HCT116 (cell line): ENCODE measurements around the gene CD200.

Experiments used
- EGR1 ChIP-seq: IDR thresholded peaks from 2 replicates; pipeline ENCODE4 v1.6.1; 2012; ENCODE audit warnings: low read depth
- EZH2 ChIP-seq: fragments of 200-600 bp; sonication (generic); IDR thresholded peaks from 2 replicates; pipeline ENCODE4 v1.6.1; 2017; ENCODE audit warnings: antibody characterized with exemption, mixed run types
- EZH2phosphoT487 ChIP-seq: fragments of 200-600 bp; IDR thresholded peaks from 2 replicates; pipeline ENCODE4 v1.6.1; 2018; ENCODE audit warnings: antibody characterized with exemption, borderline replicate concordance
- JUND ChIP-seq: IDR thresholded peaks from 2 replicates; pipeline ENCODE4 v1.6.1; 2012
- POLR2A ChIP-seq: IDR thresholded peaks from 2 replicates; pipeline ENCODE4 v1.7.0; 2011; ENCODE audit warnings: borderline replicate concordance; ENCODE audit not compliant: insufficient read depth, insufficient read length; ENCODE audit errors: extremely low read depth
- POLR2AphosphoS5 ChIP-seq: IDR thresholded peaks from 2 replicates; pipeline ENCODE4 v1.6.1; 2011; ENCODE audit warnings: mild to moderate bottlenecking, low read depth, low read length, moderate library complexity
- RAD21 ChIP-seq: IDR thresholded peaks from 2 replicates; pipeline ENCODE4 v1.6.1; 2012; ENCODE audit warnings: low read depth, mild to moderate bottlenecking
- SIN3A ChIP-seq: IDR thresholded peaks from 2 replicates; pipeline ENCODE4 v1.6.1; 2012; ENCODE audit warnings: low read depth
- SRF ChIP-seq: IDR thresholded peaks from 2 replicates; pipeline ENCODE4 v1.6.1; 2012; ENCODE audit warnings: low read depth
- TCF7L2 ChIP-seq: IDR thresholded peaks from 2 replicates; pipeline ENCODE4 v1.7.0; 2011; ENCODE audit warnings: borderline replicate concordance, inconsistent platforms; ENCODE audit not compliant: insufficient read depth, insufficient read length; ENCODE audit errors: extremely low read depth
- YY1 ChIP-seq: IDR thresholded peaks from 2 replicates; pipeline ENCODE4 v1.6.1; 2011; ENCODE audit warnings: low read length, low read depth, moderate library complexity, mild to moderate bottlenecking; ENCODE audit not compliant: insufficient replicate concordance; ENCODE audit errors: extremely low read depth
- TF ChIP-seq, protein P1 (sequence below): IDR thresholded peaks from 2 replicates; pipeline ENCODE4 v1.6.1; 2012; ENCODE audit warnings: low read depth
- TF ChIP-seq, protein P2 (sequence below), 3 experiments: fragments of 200-600 bp in 1 of 3; sonication (generic) in 1 of 3; IDR thresholded peaks in 2 of 3; conservative IDR thresholded peaks in 1 of 3; 2 replicates each; pipeline ENCODE4 v1.5.1; 2012 to 2017; ENCODE audit warnings: low read depth in 2 of 3, low read length in 2 of 3, antibody characterized with exemption in 1 of 3, borderline replicate concordance in 1 of 3, control low read depth in 1 of 3, mild to moderate bottlenecking in 1 of 3, mixed read lengths in 1 of 3, mixed run types in 1 of 3, moderate library complexity in 1 of 3; ENCODE audit not compliant: insufficient read depth in 1 of 3

DNA sequence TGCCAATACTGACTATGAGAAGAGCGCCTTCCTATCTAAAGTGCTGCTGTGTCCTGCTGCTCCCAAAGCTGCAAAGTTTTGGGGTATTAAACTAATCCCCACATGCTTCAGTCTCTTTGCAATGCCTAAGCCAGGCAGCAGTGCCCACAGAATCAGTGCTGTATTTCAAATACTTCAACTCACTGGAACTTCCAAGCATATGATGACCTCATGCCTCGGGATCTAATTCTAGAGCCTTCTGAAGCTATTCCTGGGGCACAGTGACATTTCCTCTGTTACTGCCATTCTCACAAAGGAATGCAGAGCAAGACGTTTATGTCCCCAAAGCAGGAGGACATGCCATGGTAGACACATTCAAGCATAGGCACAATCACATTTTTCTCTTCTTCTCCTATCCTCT, 78.5 kb downstream of the CD200 start:
- TF ChIP-seq YY1: no peak
- TF ChIP-seq, protein P1, sequence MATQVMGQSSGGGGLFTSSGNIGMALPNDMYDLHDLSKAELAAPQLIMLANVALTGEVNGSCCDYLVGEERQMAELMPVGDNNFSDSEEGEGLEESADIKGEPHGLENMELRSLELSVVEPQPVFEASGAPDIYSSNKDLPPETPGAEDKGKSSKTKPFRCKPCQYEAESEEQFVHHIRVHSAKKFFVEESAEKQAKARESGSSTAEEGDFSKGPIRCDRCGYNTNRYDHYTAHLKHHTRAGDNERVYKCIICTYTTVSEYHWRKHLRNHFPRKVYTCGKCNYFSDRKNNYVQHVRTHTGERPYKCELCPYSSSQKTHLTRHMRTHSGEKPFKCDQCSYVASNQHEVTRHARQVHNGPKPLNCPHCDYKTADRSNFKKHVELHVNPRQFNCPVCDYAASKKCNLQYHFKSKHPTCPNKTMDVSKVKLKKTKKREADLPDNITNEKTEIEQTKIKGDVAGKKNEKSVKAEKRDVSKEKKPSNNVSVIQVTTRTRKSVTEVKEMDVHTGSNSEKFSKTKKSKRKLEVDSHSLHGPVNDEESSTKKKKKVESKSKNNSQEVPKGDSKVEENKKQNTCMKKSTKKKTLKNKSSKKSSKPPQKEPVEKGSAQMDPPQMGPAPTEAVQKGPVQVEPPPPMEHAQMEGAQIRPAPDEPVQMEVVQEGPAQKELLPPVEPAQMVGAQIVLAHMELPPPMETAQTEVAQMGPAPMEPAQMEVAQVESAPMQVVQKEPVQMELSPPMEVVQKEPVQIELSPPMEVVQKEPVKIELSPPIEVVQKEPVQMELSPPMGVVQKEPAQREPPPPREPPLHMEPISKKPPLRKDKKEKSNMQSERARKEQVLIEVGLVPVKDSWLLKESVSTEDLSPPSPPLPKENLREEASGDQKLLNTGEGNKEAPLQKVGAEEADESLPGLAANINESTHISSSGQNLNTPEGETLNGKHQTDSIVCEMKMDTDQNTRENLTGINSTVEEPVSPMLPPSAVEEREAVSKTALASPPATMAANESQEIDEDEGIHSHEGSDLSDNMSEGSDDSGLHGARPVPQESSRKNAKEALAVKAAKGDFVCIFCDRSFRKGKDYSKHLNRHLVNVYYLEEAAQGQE: no peak
- TF ChIP-seq SIN3A: no peak
- TF ChIP-seq, protein P2, sequence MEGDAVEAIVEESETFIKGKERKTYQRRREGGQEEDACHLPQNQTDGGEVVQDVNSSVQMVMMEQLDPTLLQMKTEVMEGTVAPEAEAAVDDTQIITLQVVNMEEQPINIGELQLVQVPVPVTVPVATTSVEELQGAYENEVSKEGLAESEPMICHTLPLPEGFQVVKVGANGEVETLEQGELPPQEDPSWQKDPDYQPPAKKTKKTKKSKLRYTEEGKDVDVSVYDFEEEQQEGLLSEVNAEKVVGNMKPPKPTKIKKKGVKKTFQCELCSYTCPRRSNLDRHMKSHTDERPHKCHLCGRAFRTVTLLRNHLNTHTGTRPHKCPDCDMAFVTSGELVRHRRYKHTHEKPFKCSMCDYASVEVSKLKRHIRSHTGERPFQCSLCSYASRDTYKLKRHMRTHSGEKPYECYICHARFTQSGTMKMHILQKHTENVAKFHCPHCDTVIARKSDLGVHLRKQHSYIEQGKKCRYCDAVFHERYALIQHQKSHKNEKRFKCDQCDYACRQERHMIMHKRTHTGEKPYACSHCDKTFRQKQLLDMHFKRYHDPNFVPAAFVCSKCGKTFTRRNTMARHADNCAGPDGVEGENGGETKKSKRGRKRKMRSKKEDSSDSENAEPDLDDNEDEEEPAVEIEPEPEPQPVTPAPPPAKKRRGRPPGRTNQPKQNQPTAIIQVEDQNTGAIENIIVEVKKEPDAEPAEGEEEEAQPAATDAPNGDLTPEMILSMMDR (IDR thresholded peaks at IDR 0.05 in 2 of 3, conservative IDR thresholded peaks at IDR 0.05 in 1 of 3; ENCODE audit: borderline replicate concordance in 1 of 3, insufficient read depth in 1 of 3, low read depth in 2 of 3, low read length in 2 of 3): no peak
- no peak for TF ChIP-seq POLR2A
- no peak for TF ChIP-seq POLR2AphosphoS5
- no peak for TF ChIP-seq EZH2
- no peak for TF ChIP-seq JUND
- no peak for TF ChIP-seq EZH2phosphoT487
- no peak for TF ChIP-seq RAD21
- TF ChIP-seq SRF: no peak
- no peak for TF ChIP-seq TCF7L2
- TF ChIP-seq EGR1: no peak
